Mammary epithelial cell (primary cell): ENCODE results near the gene BRMS1L.
A peak's percentile ranks its signal among the peaks of the same experiment; 100 is the strongest.

Source experiments
- EZH2 ChIP-seq: IDR thresholded peaks from 2 replicates; pipeline ENCODE4 v1.6.1; 2012; ENCODE audit warnings: low read length, inconsistent platforms, borderline replicate concordance
- TF ChIP-seq, protein P1 (sequence below), 2 donors: IDR thresholded peaks in 1 of 2; conservative IDR thresholded peaks in 1 of 2; 2 replicates each; pipeline ENCODE4 v1.5.1; 2011 to 2012; ENCODE audit warnings: inconsistent platforms in 2 of 2, low read length in 2 of 2, mild to moderate bottlenecking in 2 of 2, control low read depth in 1 of 2, low read depth in 1 of 2; ENCODE audit not compliant: insufficient read depth in 1 of 2; ENCODE audit errors: extremely low read depth in 1 of 2

DNA sequence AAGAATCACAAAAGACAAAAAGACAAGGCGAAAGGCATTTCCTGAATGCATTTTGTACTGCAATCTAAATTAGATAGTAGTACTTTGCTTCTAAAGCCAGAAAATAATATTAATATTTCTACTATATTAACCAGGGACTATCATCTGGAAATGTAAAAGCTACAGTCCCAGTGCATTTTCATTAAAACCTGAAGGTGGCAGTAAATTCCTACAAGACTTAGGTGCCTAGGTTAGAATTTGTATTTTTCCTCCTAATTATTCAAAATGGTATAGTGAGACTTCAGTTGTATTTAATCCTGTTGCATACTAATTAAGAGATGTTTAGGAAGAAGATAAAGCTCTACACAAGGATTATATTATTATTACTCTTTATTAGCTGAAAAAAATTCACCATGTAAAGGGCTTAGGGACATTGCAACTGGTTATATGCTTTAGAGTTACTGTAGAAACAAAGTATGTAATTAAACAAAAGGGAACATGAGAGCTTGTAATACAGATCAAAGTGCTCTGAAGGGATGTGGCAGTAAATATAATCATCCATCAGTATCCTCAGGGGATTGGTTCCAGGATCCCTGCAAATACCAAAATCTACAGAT, 53.6 kb downstream of the BRMS1L start:
- no peak for TF ChIP-seq EZH2
- TF ChIP-seq, protein P1, sequence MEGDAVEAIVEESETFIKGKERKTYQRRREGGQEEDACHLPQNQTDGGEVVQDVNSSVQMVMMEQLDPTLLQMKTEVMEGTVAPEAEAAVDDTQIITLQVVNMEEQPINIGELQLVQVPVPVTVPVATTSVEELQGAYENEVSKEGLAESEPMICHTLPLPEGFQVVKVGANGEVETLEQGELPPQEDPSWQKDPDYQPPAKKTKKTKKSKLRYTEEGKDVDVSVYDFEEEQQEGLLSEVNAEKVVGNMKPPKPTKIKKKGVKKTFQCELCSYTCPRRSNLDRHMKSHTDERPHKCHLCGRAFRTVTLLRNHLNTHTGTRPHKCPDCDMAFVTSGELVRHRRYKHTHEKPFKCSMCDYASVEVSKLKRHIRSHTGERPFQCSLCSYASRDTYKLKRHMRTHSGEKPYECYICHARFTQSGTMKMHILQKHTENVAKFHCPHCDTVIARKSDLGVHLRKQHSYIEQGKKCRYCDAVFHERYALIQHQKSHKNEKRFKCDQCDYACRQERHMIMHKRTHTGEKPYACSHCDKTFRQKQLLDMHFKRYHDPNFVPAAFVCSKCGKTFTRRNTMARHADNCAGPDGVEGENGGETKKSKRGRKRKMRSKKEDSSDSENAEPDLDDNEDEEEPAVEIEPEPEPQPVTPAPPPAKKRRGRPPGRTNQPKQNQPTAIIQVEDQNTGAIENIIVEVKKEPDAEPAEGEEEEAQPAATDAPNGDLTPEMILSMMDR (conservative IDR thresholded peaks at IDR 0.05 in 1 of 2, IDR thresholded peaks at IDR 0.05 in 1 of 2; ENCODE audit: extremely low read depth in 1 of 2, insufficient read depth in 1 of 2, low read depth in 1 of 2, low read length in 2 of 2), result peak; percentile 55 to 58
